Lower leg skin (tissue), 3 donors: ENCODE results near the gene TMEM214.

Source experiments
- CTCF ChIP-seq, 3 donors: fragments of 450-650 bp; IDR thresholded peaks; one replicate each; pipeline ENCODE4 v1.5.1; 2016; ENCODE audit warnings: antibody characterized with exemption in 3 of 3, mild to moderate bottlenecking in 3 of 3, moderate library complexity in 2 of 3
- POLR2A ChIP-seq, 2 donors: fragments of 450-650 bp; IDR thresholded peaks; one replicate each; pipeline ENCODE4 v1.6.1; 2016 to 2017; ENCODE audit warnings: antibody characterized with exemption in 2 of 2, mild to moderate bottlenecking in 1 of 2, moderate library complexity in 1 of 2

- TF ChIP-seq CTCF (IDR thresholded peaks at IDR 0.05) = no peak
- no peak for TF ChIP-seq POLR2A (IDR thresholded peaks at IDR 0.05)
These were observed 24.1 kb upstream of the TMEM214 start for GRCh38 chr2:27008678-27009077.
